Measurements from ENCODE around the gene TRMT61A.

GRCh38 chr14:103516426-103517173, 12.4 kb upstream of the TRMT61A start:
- TF ChIP-seq POLR2AphosphoS5 (IDR thresholded peaks at IDR 0.05; ENCODE audit: low read depth, low read length) (no peak), POLR2A (IDR thresholded peaks at IDR 0.05; ENCODE audit: low read depth, low read length) (no peak)

Data from GM12892 (cell line).